ENCODE results near the gene SZT2. TPM values are rescaled to one million over a fixed set of nuclear protein-coding genes. Genes with fewer than 3 reads are reported as not detected.

The SZT2 gene
- total RNA-seq, 1 donor, result 35.4 TPM

DNA sequence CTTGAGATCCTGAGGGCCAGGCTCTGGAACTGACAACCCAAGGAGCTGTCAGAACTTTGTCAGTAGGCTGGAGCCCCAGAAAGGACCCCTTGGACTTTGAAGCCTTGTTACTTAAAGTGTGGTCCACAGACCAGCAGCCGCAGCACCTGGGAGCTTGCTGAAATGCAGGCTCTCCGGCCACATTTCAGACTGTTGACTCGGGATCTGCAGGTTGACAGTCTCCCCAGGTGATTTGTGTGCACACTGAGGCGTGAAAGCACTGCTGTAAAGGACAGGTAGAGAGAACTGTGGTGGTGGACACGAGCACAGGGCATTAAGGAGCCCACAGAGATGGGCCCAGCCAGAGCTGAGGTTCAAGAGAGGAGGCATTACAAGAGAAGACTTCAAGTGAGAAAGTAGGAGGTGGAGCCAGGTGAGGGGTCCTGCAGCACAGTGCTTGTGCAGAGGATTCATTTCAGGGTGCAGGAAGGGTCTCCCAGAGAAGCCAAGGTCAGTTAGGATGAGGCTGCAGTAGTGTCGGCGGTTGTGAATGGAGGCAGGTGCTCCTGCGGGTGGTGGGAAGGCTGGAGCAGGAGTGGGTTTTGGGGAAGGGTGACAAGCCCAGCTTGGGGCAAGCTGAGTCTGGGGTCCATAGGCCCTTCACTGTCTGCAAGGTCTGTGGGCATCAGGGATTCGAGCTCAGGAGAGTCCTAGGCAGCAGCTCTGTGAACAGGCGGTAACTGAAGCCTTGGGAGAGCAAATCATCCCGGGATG is 59.4 kb downstream of the SZT2 start:
- no peak for DNase-seq (ENCODE audit: low read depth)
- H3K4me3 ChIP-seq (ENCODE audit: low read depth, low read length), result no peak overlapping the region
- no peak for TF ChIP-seq CTCF (IDR thresholded peaks at IDR 0.05; ENCODE audit: insufficient read depth, low read depth, low read length)

- no peak for DNase-seq (ENCODE audit: low read depth)
- H3K4me3 ChIP-seq (ENCODE audit: low read depth, low read length), result no peak overlapping the region
- no peak for TF ChIP-seq CTCF (IDR thresholded peaks at IDR 0.05; ENCODE audit: insufficient read depth, low read depth, low read length)
These were observed 60.0 kb downstream of the SZT2 start for GRCh38 chr1:43449708-43450069.

GRCh38 chr1:43450251-43450941 is 60.7 kb downstream of the SZT2 start:
- no peak overlapping the region for H3K4me3 ChIP-seq (ENCODE audit: low read depth, low read length)
- TF ChIP-seq CTCF (IDR thresholded peaks at IDR 0.05; ENCODE audit: insufficient read depth, low read depth, low read length), result no peak
- no peak for DNase-seq (ENCODE audit: low read depth)

- H3K4me3 ChIP-seq (ENCODE audit: low read depth, low read length), result no peak overlapping the region
- DNase-seq (ENCODE audit: low read depth), result no peak
- TF ChIP-seq CTCF (IDR thresholded peaks at IDR 0.05; ENCODE audit: insufficient read depth, low read depth, low read length), result no peak
These were observed 61.5 kb downstream of the SZT2 start for GRCh38 chr1:43451157-43451591.

DNA sequence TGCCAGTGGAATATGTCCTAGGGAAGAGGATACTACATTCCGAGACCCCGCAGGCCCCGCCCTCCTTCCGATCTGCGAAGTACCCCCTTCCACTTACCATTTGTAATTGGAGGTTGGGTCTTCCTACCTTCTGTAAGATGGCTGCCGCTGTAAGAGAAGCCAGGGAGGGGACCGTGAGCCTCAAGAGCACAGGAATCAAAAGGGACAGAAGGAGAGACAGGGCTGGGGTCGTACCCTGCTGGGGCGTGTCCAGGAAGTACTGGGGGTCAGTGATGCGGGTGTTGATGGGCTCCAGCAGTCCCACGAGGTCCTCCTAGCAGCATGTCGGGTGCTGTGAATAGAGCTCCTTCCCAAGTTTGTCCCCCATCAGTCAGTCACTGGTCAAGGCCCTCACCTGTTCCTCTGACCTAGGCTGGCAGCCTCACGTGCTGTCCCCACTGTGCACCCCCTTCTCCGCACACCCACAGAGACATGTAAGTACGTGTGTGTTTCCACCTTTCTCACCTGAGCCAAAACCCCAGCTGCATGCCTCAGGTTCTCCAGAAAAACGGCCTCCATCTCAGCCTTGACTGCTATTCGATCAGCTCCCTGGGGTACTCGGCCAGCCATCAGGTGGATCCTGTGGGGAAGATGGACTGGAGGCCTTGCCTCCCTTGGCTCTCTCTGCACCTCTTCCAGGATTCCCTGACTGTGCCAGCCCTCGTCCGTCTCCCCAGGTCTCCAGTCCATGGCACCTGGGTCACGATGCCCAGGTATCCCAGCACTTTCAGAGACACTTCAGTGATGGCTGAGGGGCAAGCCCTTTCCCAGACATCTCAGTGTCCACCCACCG is 62.2 kb downstream of the SZT2 start:
- H3K4me3 ChIP-seq (ENCODE audit: low read depth, low read length), result no peak overlapping the region
- TF ChIP-seq CTCF (IDR thresholded peaks at IDR 0.05; ENCODE audit: insufficient read depth, low read depth, low read length), result no peak
- no peak for DNase-seq (ENCODE audit: low read depth)

GRCh38 chr1:43452789-43453441 is 63.2 kb downstream of the SZT2 start:
- no peak for TF ChIP-seq CTCF (IDR thresholded peaks at IDR 0.05; ENCODE audit: insufficient read depth, low read depth, low read length)

More at GRCh38 chr1:43452789-43453441, 63.2 kb downstream of the SZT2 start:
- peak; percentile 62 for DNase-seq (ENCODE audit: low read depth)
- H3K4me3 ChIP-seq (ENCODE audit: low read depth, low read length), result peak overlapping the region; percentile 57

Data from fibroblast of villous mesenchyme (primary cell).